Measurements from ENCODE around the gene RFX6. TPM values are rescaled to one million over a fixed set of nuclear protein-coding genes. Genes with fewer than 3 reads are reported as not detected.

The RFX6 gene
- total RNA-seq, 1 donor from 2014 or later = not detected

GRCh38 chr6:116894669-116895068 is 17.6 kb downstream of the RFX6 start:
- DNase-seq = no peak
- Mint-ChIP-seq H3K4me3 (ENCODE audit: unreplicated experiment) (no peak overlapping the region), H3K36me3 (ENCODE audit: unreplicated experiment) (no peaks in the 10 kb centered on the region), H3K4me1 (ENCODE audit: low read depth, unreplicated experiment) (no peaks in the 10 kb centered on the region), H3K27me3 (ENCODE audit: unreplicated experiment) (no peaks in the 10 kb centered on the region), H3K27ac (ENCODE audit: unreplicated experiment) (no peak overlapping the region), H3K9me3 (ENCODE audit: unreplicated experiment) (no peaks in the 10 kb centered on the region)
- TF ChIP-seq, protein P1, sequence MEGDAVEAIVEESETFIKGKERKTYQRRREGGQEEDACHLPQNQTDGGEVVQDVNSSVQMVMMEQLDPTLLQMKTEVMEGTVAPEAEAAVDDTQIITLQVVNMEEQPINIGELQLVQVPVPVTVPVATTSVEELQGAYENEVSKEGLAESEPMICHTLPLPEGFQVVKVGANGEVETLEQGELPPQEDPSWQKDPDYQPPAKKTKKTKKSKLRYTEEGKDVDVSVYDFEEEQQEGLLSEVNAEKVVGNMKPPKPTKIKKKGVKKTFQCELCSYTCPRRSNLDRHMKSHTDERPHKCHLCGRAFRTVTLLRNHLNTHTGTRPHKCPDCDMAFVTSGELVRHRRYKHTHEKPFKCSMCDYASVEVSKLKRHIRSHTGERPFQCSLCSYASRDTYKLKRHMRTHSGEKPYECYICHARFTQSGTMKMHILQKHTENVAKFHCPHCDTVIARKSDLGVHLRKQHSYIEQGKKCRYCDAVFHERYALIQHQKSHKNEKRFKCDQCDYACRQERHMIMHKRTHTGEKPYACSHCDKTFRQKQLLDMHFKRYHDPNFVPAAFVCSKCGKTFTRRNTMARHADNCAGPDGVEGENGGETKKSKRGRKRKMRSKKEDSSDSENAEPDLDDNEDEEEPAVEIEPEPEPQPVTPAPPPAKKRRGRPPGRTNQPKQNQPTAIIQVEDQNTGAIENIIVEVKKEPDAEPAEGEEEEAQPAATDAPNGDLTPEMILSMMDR (IDR thresholded peaks at IDR 0.05; ENCODE audit: partially characterized antibody, unreplicated experiment) = no peak

GRCh38 chr6:116895935-116896334 is 18.9 kb downstream of the RFX6 start:
- no peak overlapping the region for H3K27ac Mint-ChIP-seq (ENCODE audit: unreplicated experiment)
- no peak overlapping the region for H3K4me3 Mint-ChIP-seq (ENCODE audit: unreplicated experiment)
- no peak for DNase-seq
- H3K27me3 Mint-ChIP-seq (ENCODE audit: unreplicated experiment) = no peaks in the 10 kb centered on the region
- H3K9me3 Mint-ChIP-seq (ENCODE audit: unreplicated experiment) = no peaks in the 10 kb centered on the region
- TF ChIP-seq, protein P1 (IDR thresholded peaks at IDR 0.05; ENCODE audit: partially characterized antibody, unreplicated experiment) = no peak
- H3K36me3 Mint-ChIP-seq (ENCODE audit: unreplicated experiment) = no peaks in the 10 kb centered on the region
- H3K4me1 Mint-ChIP-seq (ENCODE audit: low read depth, unreplicated experiment) = no peaks in the 10 kb centered on the region

DNA sequence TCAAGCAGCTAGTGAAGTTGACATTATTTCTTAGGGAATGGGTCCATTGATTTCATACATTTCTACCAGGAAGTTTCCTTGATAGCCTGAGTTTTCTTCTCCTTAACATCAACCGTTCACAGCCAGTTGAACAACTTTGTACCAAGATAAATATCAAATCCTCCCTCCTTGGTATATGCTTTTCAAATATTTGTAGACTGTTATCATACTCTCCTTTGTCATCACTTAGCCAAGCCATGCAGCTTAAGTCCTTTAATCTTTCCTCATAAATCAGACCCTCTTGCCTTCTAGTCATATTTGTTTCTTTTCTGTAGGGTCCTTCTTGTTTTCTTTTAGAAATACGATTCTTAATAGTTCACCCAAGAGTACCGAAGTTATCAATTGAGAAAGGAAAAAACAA is 25.6 kb downstream of the RFX6 start:
- H3K27ac Mint-ChIP-seq (ENCODE audit: unreplicated experiment) = no peak overlapping the region

DNA sequence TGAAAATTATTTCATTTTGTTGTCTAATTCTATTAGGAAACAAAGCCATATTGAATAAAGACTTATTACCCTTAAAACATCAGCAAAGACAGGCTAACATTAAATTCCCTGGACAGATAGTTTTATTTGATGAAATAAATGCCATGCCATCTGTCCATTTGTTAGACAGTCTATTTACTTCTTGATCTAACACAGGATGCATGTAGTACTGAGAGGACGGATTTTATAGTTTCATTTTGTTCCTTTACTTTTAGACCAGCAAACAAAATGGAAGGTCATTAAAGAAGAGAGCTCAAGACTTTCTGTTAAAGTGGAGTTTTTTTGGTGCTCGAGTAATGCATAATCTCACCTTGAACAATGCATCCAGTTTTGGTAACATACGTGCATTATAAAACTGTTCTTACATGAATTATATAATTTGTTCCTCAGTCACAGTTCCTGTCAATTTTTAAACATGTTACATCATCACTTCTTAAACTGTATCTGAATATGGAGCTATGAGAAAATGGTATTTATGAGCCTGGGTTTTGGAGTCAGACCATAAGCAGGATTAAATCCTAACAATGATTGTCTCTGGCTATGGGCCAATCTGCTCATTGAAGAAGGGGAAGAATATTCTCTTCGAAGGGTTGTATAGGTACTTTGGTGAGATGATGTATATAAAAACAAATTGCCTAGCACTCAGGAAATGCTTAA is 46.0 kb downstream of the RFX6 start:
- no peak overlapping the region for H3K27ac Mint-ChIP-seq (ENCODE audit: unreplicated experiment)
- H3K36me3 Mint-ChIP-seq (ENCODE audit: unreplicated experiment) = no peaks in the 10 kb centered on the region
- no peaks in the 10 kb centered on the region for H3K9me3 Mint-ChIP-seq (ENCODE audit: unreplicated experiment)
- H3K27me3 Mint-ChIP-seq (ENCODE audit: unreplicated experiment) = no peaks in the 10 kb centered on the region
- H3K4me3 Mint-ChIP-seq (ENCODE audit: unreplicated experiment) = no peak overlapping the region
- TF ChIP-seq, protein P1 (IDR thresholded peaks at IDR 0.05; ENCODE audit: partially characterized antibody, unreplicated experiment) = no peak
- no peaks in the 10 kb centered on the region for H3K4me1 Mint-ChIP-seq (ENCODE audit: low read depth, unreplicated experiment)
- DNase-seq = no peak

More for the DNA sequence above, 25.6 kb downstream of the RFX6 start:
- Mint-ChIP-seq H3K27me3 (ENCODE audit: unreplicated experiment) (no peaks in the 10 kb centered on the region), H3K4me3 (ENCODE audit: unreplicated experiment) (no peak overlapping the region), H3K4me1 (ENCODE audit: low read depth, unreplicated experiment) (no peaks in the 10 kb centered on the region), H3K9me3 (ENCODE audit: unreplicated experiment) (peaks cover 1% of the 10 kb centered on the region), H3K36me3 (ENCODE audit: unreplicated experiment) (no peaks in the 10 kb centered on the region)
- TF ChIP-seq, protein P1 (IDR thresholded peaks at IDR 0.05; ENCODE audit: partially characterized antibody, unreplicated experiment) = no peak
- DNase-seq = no peak

DNA sequence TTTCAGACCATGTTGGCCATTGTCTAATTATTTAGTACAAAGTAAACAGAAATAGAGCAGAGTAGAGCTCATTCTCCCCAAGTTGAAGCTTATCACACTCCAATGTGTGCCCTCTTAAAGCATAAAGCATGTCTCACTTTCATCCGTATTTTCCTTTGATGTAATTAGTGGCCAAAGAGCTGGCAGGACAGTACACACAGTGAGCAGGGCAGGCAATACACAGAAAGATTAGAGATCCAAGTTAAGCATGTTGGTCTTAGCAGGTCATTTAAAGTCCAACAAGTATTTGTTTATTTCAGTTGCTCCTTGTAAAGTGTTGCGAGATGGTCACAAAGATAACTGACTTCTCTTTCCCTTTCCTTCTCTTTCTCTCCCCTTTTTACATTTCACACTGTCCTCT is 47.2 kb downstream of the RFX6 start:
- H3K4me3 Mint-ChIP-seq (ENCODE audit: unreplicated experiment) = no peak overlapping the region
- DNase-seq = no peak
- no peaks in the 10 kb centered on the region for H3K27me3 Mint-ChIP-seq (ENCODE audit: unreplicated experiment)
- no peak overlapping the region for H3K27ac Mint-ChIP-seq (ENCODE audit: unreplicated experiment)
- H3K36me3 Mint-ChIP-seq (ENCODE audit: unreplicated experiment) = no peaks in the 10 kb centered on the region
- no peaks in the 10 kb centered on the region for H3K4me1 Mint-ChIP-seq (ENCODE audit: low read depth, unreplicated experiment)
- TF ChIP-seq, protein P1 (IDR thresholded peaks at IDR 0.05; ENCODE audit: partially characterized antibody, unreplicated experiment) = no peak
- H3K9me3 Mint-ChIP-seq (ENCODE audit: unreplicated experiment) = no peaks in the 10 kb centered on the region

Measured in glutamatergic neuron (in vitro differentiated cells).